Stimulated activated CD8-positive, alpha-beta memory T cell treated with anti-CD3 and anti-CD28 coated beads, Interleukin-15, amount 100 ng/mL, for 48 hours (primary cell): ENCODE measurements around the gene CCM2.
"Not testable (repeated sequence)": the region's sequence is repeated elsewhere in the genome, so short reads cannot be mapped to it uniquely, and the experiment has no call there.

Experiments used
- DNase-seq, 2 donors: peaks; one replicate each; pipeline ENCODE4 v3.0.0-alpha.2; 2020; ENCODE audit warnings: low read depth in 2 of 2

CCM2 gene

DNA sequence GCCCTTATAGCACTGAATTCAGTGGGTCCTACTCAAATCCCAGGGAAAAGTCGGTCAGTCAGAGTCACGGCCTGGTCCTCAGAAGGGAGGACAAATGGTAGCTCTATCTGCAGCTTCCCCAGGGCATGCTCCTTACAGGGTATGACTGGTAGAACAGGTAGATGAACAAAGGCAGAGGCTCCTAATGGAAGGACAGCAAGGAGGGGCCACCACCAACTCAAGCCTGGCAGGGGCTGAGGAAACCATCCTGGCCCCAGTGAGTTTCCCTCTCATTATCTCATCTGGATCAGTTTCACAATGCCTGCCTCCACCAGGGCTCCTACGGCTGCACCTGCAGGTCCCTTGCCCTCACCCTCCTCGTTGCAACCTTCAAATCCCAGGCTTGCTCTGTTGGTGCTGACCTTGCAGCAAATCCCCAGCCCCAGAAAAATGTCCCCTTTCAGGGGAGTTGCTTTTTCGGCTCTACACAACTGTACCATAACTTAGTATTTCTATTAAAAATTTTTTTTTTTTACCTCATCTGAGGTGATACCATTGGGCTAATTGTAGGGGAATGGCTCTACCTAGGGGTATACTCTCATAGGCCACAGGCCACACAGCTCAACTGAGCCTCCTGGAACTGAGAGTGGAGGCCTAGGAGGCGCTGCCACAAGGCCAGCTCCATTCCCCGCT is 18.8 kb upstream of the CCM2 start:
- no peak for DNase-seq

DNA sequence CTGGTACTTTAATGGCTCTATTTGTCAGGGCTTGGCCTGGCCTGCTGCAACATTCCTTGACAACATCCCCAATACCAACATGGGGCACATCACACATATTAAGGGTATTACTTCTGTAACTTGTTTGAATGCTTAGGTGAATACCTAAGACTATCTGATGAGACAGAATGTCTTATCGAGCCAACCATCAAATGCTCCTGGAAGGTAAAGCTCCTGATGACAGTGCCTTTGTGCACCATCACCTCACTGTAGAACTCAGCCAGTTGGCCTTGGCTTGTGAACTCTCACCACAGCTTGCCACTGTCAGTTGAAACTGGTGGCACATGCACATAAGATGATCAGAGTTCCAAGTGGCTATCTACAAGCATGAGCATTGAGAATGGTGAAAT is 17.5 kb upstream of the CCM2 start:
- no peak for DNase-seq

DNA sequence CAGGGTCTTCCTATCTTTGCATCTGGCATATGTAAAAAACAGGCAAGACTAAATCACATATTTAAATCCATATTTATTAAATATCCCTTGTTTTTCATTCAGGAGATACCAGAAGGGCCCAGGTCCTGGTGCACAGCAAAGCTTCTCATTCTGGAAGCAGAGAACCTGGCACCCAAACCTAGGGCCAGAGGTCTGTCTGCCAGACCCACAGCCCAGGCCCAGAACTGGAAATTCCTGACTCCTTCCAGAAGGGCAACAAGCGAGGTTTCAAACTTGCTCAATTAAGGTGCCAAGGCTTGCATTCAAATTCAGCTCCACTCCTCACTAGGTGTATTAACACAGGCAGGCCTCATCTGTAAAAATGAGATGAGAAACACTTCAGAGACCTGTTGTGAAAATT is 17.0 kb upstream of the CCM2 start:
- no peak for DNase-seq

DNA sequence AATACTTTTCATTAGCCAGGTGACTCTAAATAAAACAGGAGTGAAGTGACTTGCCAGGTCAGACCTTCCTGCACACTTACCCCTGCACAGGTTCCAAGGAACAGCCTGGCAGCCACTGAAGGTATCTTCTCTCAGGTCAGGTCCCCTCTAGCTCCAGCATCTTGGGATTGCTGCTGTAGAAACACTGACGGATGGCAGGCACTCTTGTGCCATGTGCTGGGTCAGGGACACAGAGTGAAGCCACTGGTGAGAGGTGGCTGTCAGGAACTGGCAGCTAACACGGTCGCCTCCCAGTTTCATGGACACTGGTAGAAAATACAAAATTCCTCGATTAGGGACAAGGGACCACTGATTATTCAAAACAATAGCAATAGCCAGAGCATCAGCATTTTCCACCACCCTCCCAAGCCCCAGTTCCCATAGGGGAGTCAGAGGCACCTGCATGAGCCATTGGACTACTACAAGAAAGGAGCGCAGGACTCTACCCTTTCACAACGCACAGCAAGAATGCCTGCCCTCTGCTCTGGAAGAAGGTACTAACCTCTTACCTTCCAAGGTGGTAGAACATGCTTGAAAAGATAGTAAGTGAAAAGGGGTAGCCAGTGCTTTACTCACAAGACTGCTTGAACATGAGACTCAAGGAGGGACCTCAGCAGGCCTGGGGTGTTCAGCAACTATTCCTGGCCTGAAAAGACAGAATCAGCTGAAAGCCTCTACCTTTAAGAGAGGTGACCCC is 16.1 kb upstream of the CCM2 start:
- DNase-seq: no peak

DNA sequence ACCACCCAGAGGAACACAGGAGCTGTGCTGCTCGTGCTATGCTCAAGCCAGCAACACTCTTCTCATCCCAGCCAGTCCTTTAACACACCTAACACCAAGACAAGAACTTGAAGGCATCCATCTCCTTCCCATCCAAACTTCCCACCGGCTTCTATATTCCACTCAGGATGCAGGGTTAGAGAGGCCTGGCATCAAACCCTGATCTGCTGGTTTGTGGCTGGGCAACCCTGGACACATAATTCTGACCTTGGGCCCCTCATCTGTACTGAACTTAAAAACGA is 15.6 kb upstream of the CCM2 start:
- DNase-seq: no peak

DNA sequence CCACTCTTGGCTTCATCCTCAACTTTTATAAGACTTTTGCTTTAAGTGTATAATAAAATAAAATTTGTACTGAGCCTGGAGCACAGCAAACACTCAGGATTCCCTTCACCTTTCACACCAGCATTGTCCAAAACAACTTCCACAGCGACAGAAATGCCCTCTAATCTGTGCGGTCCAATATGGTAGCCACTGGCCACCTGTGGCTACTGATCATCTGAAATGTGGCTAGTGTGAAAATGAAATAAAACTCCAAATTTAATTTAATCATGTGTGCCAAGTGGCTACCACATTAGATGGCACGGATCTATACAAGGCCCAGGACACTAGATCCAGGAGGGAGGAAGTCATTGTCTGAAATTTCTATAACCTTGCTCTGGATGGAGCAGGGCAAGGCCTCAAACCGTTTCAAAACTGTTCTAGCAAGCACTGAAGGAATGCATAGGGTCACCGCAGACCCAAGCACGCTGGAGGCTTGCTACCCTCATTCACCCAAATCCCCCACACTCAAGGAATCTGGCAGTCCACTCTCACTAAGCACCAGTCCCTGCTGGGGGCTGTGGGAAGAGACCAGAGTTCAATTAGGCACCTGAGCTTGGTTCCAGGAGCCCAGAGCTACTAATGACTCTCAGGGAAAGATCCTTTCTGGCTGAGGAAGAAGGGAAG is 14.8 kb upstream of the CCM2 start:
- DNase-seq: no peak

DNA sequence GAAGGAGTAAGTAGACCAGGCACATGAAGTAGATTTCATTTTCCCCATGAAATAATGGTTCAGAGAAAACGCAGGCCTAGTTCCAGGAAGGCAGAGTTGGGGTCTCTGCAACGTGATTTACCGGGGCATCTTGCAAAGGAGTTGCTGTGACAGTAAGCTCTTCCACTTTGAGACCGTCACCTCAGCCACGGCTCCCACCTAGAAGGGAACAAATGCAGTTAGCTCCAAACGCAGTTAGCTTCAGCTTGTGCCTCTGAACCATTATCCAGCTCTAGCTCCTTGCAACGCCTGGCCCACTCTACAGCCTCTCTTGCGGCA is 14.1 kb upstream of the CCM2 start:
- DNase-seq: no peak

DNA sequence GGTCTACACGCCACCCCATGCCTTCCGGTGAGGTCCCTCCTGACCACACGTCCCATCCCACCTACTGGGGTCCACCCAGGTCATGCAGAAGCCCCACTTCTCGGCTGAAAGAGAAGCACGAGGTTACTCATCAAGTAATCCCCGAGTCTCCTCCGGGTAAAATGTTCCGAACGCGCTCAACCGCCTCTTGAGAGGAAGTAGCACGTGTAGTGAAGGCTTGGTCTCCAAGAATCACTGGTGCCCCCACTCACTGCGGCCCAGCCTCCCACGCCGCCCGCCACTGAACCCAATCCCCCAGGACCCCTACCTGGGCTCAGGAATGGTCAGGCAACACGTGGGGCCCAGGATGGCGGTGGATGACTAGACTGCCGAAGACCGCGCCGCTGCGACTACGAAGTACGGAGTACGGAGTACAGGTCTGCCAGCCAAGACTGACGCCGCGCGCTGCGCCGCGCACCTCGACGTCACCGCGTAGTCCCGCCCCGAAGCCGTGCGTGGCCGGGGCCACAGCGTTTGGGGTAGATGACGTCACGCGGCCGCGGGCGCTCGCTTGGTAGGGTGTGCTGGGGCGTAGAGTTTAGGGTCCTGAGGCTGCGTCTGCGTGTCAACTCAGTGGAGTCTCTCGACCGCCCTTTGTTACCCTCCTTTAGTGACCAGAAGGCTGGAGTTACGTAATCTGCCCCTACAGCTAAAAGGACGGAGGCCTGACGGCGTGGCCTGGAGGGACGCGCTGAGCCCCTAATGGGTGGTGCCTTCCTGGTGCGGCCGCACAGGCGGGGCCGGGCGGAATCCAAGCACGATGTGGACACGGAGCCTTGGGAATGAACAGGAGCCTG is 13.6 kb upstream of the CCM2 start:
- peak; percentile 95 to 96 for DNase-seq

DNA sequence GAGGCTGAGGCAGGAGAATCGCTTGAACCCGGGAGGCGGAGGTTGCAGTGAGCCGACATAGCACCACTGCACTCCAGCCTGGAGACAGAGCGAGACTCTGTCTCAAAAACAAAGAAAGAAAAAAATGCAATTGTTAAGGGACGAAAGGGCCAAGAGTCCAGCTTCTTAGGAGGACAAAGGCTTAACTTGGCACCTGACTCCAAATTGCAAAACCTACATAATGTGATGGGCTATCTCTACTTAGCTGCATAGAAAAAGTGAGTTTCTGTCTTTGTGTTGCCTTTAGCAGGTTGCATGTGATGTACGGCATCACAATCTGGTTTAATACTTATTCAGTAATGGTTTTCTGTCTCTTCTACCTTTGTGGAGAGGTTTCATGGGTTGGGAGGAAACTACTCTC is 12.5 kb upstream of the CCM2 start:
- DNase-seq: no peak

DNA sequence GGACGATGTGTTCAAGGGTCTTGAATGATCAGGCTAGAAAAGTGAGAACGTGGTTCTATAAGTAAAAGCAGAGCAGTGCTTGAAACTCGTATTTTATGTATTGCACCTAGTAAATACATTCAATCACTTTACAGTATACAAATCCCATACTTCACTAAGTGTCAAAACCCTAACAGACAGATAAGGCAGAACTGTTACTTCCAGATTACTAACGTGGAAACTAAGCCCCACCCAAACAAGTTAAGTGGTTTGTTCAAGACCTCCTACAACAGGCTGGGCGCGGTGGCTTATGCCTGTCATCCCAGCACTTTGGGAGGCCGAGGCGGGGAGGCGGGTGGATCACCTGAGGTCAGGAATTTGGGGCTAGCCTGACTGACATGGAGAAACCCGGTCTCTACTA is 12.0 kb upstream of the CCM2 start:
- no peak for DNase-seq

DNA sequence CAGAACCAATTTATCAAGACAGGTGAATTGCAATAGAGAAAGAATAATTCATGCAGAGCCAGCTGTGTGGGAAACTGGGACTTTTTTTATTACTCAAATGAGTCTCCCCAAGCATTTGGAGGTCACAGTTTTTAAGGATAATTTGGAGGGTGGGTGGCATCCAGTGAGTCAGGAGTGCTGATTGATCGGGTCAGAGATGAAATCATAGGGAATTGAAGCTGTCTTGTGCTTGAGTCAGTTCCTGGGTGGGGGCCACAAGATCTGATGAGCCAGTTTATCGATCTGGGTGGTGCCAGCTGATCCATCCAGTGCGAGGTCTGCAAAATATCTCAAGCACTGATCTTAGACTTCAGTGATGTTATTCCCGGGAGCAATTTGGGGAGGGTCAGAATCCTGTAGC is 11.3 kb upstream of the CCM2 start:
- no peak for DNase-seq

DNA sequence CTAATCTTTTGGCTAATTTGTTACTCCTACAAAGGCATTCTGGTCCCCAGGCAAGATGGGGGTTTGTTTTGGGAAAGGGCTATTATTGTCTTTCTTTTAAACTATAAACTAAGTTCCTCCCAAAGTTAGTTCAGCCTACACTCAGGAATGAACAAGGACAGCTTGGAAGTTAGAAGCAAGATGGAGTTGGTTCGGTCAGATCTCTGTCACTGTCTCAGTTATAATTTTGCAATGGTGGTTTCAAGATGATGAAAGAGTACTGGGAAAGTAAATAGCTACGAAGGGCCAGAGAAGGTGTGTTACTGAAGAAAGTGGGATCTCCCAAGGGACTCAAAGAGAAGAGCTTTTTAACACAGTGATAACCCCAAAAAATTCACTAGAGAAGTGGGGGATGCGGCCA is 10.9 kb upstream of the CCM2 start:
- no peak for DNase-seq

DNA sequence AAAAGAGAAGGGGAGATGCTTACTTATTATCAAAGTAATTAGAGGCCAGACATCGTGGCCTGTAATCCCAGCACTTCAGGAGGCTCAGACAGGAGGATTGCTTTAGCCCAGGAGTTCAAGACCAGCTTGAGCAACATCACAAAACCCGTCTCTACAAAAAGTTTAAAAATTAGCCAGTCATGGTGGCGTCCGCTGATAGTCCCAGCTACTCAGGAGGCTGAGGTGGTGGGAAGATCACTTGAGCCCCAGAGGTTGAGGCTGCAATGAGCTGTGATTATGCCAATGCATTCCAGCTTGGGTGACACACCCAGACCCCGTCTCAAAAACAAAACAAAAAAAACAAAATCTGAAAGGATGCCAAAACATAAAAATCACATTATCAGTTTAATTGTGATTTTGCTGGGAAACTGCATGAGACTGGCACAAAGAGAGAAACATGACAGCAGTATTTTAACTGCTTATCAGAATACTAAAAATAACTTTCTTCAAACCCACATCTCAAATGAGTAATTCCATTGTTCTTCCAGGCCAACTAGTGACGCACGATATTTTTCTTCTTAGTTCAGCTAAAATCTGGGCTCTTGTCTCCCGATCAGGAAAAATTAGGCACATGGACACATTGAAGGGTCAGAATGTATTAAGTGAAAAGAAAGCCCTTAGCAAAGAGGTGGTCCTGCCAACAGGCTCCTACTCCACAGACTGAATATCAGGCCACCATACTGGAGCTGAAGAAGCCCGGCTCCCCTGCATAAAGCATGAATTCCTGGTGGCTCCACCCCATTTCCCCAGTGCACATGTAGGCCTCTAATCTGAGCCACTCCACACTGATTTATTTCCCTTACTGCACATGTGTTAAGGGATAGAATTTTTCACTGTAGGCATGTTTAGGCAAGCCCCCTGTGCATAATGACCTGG is 9.6 kb upstream of the CCM2 start:
- no peak for DNase-seq

DNA sequence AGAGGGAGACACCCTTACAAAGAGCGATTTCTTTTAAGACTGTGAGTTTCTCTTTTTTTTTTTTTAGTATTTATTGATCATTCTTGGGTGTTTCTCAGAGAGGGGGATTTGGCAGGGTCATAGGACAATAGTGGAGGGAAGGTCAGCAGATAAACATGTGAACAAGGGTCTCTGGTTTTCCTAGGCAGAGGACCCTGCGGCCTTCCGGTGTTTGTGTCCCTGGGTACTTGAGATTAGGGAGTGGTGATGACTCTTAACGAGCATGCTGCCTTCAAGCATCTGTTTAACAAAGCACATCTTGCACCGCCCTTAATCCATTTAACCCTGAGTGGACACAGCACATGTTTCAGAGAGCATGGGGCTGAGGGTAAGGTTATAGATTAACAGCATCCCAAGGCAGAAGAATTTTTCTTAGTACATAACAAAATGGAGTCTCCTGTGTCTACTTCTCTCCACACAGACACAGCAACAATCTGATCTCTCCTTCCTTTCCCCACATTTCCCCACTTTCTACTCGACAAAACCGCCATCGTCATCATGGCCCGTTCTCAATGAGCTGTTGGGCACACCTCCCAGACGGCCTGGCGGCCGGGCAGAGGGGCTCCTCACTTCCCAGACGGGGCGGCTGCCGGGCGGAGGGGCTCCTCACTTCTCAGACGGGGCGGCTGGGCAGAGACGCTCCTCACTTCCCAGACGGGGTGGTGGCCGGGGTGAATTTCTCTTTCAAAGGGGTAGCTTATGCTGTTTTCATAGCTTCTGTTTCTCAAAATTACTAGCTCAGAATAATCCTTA is 7.8 kb upstream of the CCM2 start:
- not testable (repeated sequence) for DNase-seq

DNA sequence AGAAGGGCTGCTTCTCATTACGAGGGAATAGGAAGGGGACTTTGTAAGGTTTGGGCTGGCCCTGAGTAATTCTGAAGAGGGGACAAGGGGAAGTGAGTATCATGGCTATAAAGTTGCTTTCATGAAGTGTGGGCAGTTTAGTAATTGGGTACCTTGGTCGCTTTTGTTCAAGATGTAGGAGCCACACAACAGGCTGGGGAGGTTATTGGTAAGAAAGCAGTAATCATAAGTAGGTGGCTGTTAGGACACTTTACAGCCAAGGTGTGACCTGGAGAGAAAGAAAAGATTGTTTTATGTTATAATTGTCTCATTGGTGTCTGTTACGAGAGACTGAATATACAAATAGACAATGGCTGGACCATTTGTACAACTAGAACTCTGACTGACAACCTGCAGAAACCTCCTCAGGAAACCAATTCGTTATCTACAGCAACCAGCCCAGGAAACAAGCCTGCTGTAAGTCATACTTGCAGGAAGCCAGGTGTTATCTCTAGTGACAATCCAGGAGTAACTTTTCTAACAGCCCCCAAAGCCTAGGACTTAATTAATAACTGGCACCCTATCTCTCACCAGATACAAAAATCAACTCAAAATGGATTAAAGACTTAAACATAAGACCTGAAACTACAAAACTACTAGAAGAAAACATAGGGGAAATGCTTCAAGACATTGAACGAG is 5.0 kb upstream of the CCM2 start:
- no peak for DNase-seq

DNA sequence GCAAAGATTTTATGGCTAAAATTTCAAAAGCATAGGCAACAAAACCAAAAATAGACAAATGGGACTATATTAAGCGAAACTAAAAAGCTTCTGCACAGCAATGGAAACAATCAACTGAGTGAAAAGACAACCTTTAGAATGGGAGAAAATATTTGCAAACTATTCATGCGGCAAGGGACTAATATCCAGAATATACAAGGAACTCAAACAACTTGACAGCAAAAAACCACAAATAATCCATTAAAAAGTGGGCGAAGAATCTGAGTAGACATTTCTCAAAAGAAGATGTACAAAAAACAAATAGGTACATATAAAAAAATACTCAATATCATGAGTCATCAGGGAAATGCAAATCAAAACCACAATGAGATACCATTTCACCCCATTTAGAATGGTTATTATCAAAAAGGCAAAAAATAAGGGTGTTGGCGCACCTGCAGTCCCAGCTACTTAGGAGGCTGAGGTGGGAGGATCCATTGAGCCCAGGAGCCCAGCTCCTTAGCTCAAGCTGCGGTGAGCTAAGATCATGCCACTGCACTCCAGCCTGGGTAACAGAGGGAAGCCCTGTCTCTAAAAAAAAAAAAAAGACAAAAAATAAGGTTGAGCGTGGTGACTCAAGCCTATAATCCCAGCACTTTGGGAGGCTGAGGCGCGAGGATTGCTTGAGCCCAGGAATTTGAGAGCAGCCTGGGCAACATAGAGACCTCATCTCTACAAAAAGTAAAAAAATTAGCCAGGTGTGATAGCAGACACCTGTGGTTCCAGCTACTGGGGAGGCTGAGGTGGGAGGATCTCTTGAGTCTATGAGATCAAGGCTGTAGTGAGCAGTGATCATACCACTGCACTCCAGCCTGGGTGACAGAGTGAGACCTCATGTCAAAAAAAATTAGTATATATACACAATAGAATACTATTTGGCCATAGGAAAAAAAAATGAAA is 4.2 kb upstream of the CCM2 start:
- DNase-seq: no peak

DNA sequence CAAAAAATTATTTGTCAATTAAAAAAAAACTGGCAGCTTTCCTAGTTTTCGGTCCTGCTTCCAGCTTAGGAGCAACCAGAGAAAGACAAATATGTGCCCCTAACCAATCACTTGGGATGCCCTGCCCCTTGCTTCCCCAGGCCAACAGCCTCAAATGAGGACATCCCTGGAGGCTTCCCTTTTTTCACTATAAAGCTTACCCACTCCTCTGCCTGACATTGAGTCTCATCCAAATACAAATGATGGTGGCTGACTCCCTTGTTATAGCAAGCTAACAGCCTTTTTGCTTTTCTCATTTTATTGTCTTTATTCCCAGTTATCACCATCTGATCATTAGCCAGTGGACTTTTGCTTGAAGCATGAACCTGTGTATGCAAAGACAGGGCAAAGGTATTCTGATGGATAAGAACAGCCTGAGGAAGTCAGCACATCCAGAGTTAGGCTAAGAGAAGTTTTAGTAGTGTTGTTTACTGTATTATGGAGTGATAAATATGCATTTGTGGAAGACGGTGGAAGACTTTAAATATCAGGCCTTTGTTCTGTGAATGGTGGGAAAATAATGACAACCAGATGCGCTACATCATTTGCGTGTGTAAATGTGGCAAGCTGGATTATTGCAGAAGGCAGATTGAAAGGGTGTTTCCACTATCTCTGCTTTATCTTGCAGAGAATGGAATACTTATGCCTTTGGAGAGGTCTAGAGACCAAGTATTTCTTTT is 1.7 kb upstream of the CCM2 start:
- DNase-seq: no peak
